GM18873 (cell line): ENCODE measurements around the gene SAMD1.

ENCODE experiments used
- ATAC-seq: cut with Tn5 transposase; IDR thresholded peaks from one replicate; pipeline ENCODE4 v1.9.1; 2021; ENCODE audit warnings: mild to moderate bottlenecking, moderate library complexity, moderate number of reproducible peaks; ENCODE audit not compliant: unreplicated experiment, low FRiP score

SAMD1 gene

GRCh38 chr19:14113762-14114414, 23.3 kb upstream of the SAMD1 start:
- ATAC-seq: no peak

- no peak for ATAC-seq
These were observed 22.3 kb upstream of the SAMD1 start for GRCh38 chr19:14112809-14113385.

- no peak for ATAC-seq
These were observed 21.7 kb upstream of the SAMD1 start for GRCh38 chr19:14112051-14112808.

GRCh38 chr19:14111486-14111885, 20.9 kb upstream of the SAMD1 start:
- no peak for ATAC-seq

GRCh38 chr19:14110650-14111049, 20.1 kb upstream of the SAMD1 start:
- ATAC-seq: no peak

- no peak for ATAC-seq
These were observed 17.3 kb upstream of the SAMD1 start for GRCh38 chr19:14107581-14108461.

- ATAC-seq: no peak
These were observed 16.3 kb upstream of the SAMD1 start for GRCh38 chr19:14106840-14107239.

- no peak for ATAC-seq
These were observed 15.1 kb upstream of the SAMD1 start for GRCh38 chr19:14105680-14106079.

GRCh38 chr19:14103310-14103709, 12.8 kb upstream of the SAMD1 start:
- ATAC-seq: no peak

GRCh38 chr19:14102756-14103155, 12.2 kb upstream of the SAMD1 start:
- ATAC-seq: no peak

- no peak for ATAC-seq
These were observed 11.6 kb upstream of the SAMD1 start for GRCh38 chr19:14102102-14102696.

GRCh38 chr19:14101003-14101545, 10.5 kb upstream of the SAMD1 start:
- no peak for ATAC-seq

GRCh38 chr19:14097532-14098151, 7.1 kb upstream of the SAMD1 start:
- ATAC-seq: no peak

- ATAC-seq: no peak
These were observed 5.9 kb upstream of the SAMD1 start for GRCh38 chr19:14096272-14096992.

- no peak for ATAC-seq
These were observed 4.3 kb upstream of the SAMD1 start for GRCh38 chr19:14094854-14095253.

GRCh38 chr19:14093117-14093823, 2.7 kb upstream of the SAMD1 start:
- no peak for ATAC-seq

GRCh38 chr19:14091813-14092462, 1.4 kb upstream of the SAMD1 start:
- no peak for ATAC-seq
